ENCODE data around the gene FAM83C.
"Not testable (repeated sequence)": the region's sequence is repeated elsewhere in the genome, so short reads cannot be mapped to it uniquely, and the experiment has no call there.

Gene FAM83C

GRCh38 chr20:35263532-35264341 lies 28.5 kb downstream of the FAM83C start:
- H3K4me3 ChIP-seq (ENCODE audit: low read length) = no peak overlapping the region
- TF ChIP-seq ZNF274 (IDR thresholded peaks at IDR 0.05; ENCODE audit: low read depth, low read length) = no peak

GRCh38 chr20:35262731-35263531 lies 29.3 kb downstream of the FAM83C start:
- not testable (repeated sequence) for H3K4me3 ChIP-seq (ENCODE audit: low read length)

GRCh38 chr20:35262321-35262720 lies 29.9 kb downstream of the FAM83C start:
- H3K4me3 ChIP-seq (ENCODE audit: low read length) = not testable (repeated sequence)

GRCh38 chr20:35260426-35260825 lies 31.8 kb downstream of the FAM83C start:
- TF ChIP-seq ZNF274 (IDR thresholded peaks at IDR 0.05; ENCODE audit: low read depth, low read length) = no peak
- no peak overlapping the region for H3K4me3 ChIP-seq (ENCODE audit: low read length)

GRCh38 chr20:35257175-35257909 lies 34.9 kb downstream of the FAM83C start:
- TF ChIP-seq ZNF274 (IDR thresholded peaks at IDR 0.05; ENCODE audit: low read depth, low read length) = no peak
- H3K4me3 ChIP-seq (ENCODE audit: low read length) = no peak overlapping the region

- H3K4me3 ChIP-seq (ENCODE audit: low read length) = no peak overlapping the region
- TF ChIP-seq ZNF274 (IDR thresholded peaks at IDR 0.05; ENCODE audit: low read depth, low read length) = no peak
Observed at GRCh38 chr20:35254448-35254999, 37.7 kb downstream of the FAM83C start.

GRCh38 chr20:35253010-35253409 lies 39.2 kb downstream of the FAM83C start:
- H3K4me3 ChIP-seq (ENCODE audit: low read length) = no peak overlapping the region
- no peak for TF ChIP-seq ZNF274 (IDR thresholded peaks at IDR 0.05; ENCODE audit: low read depth, low read length)

GRCh38 chr20:35252598-35252997 lies 39.6 kb downstream of the FAM83C start:
- H3K4me3 ChIP-seq (ENCODE audit: low read length) = not testable (repeated sequence)

GRCh38 chr20:35252037-35252461 lies 40.2 kb downstream of the FAM83C start:
- H3K4me3 ChIP-seq (ENCODE audit: low read length) = no peak overlapping the region
- TF ChIP-seq ZNF274 (IDR thresholded peaks at IDR 0.05; ENCODE audit: low read depth, low read length) = no peak

GRCh38 chr20:35251613-35251940 lies 40.6 kb downstream of the FAM83C start:
- no peak for TF ChIP-seq ZNF274 (IDR thresholded peaks at IDR 0.05; ENCODE audit: low read depth, low read length)
- no peak overlapping the region for H3K4me3 ChIP-seq (ENCODE audit: low read length)

- no peak overlapping the region for H3K4me3 ChIP-seq (ENCODE audit: low read length)
- TF ChIP-seq ZNF274 (IDR thresholded peaks at IDR 0.05; ENCODE audit: low read depth, low read length) = no peak
Observed at GRCh38 chr20:35248641-35249475, 43.4 kb downstream of the FAM83C start.

GRCh38 chr20:35246723-35247122 lies 45.5 kb downstream of the FAM83C start:
- no peak overlapping the region for H3K4me3 ChIP-seq (ENCODE audit: low read length)
- no peak for TF ChIP-seq ZNF274 (IDR thresholded peaks at IDR 0.05; ENCODE audit: low read depth, low read length)

GRCh38 chr20:35243986-35244385 lies 48.2 kb downstream of the FAM83C start:
- no peak overlapping the region for H3K4me3 ChIP-seq (ENCODE audit: low read length)
- no peak for TF ChIP-seq ZNF274 (IDR thresholded peaks at IDR 0.05; ENCODE audit: low read depth, low read length)

GRCh38 chr20:35243317-35243716 lies 48.9 kb downstream of the FAM83C start:
- no peak for TF ChIP-seq ZNF274 (IDR thresholded peaks at IDR 0.05; ENCODE audit: low read depth, low read length)
- H3K4me3 ChIP-seq (ENCODE audit: low read length) = no peak overlapping the region

Data from GM08714 (cell line).